ENCODE results near the gene PCTP.

The PCTP gene

GRCh38 chr17:55778389-55779118 lies 27.7 kb downstream of the PCTP start:
- no peak for DNase-seq (ENCODE audit: low read depth)
- TF ChIP-seq CTCF (IDR thresholded peaks at IDR 0.05; ENCODE audit: control insufficient read depth, insufficient read depth, low read depth, low read length, missing control alignments), result no peak
- H3K4me3 ChIP-seq (ENCODE audit: control insufficient read depth, low read depth, low read length), result no peak overlapping the region

- H3K4me3 ChIP-seq (ENCODE audit: control insufficient read depth, low read depth, low read length), result no peak overlapping the region
- DNase-seq (ENCODE audit: low read depth), result peak; percentile 13
- TF ChIP-seq CTCF (IDR thresholded peaks at IDR 0.05; ENCODE audit: control insufficient read depth, insufficient read depth, low read depth, low read length, missing control alignments), result no peak
Measured at GRCh38 chr17:55783684-55784245, 32.9 kb downstream of the PCTP start.

GRCh38 chr17:55784666-55785065 lies 33.8 kb downstream of the PCTP start:
- no peak for TF ChIP-seq CTCF (IDR thresholded peaks at IDR 0.05; ENCODE audit: control insufficient read depth, insufficient read depth, low read depth, low read length, missing control alignments)
- no peak for DNase-seq (ENCODE audit: low read depth)

GRCh38 chr17:55785181-55785580 lies 34.3 kb downstream of the PCTP start:
- TF ChIP-seq CTCF (IDR thresholded peaks at IDR 0.05; ENCODE audit: control insufficient read depth, insufficient read depth, low read depth, low read length, missing control alignments), result no peak
- no peak for DNase-seq (ENCODE audit: low read depth)
- no peak overlapping the region for H3K4me3 ChIP-seq (ENCODE audit: control insufficient read depth, low read depth, low read length)

More at GRCh38 chr17:55784666-55785065, 33.8 kb downstream of the PCTP start:
- H3K4me3 ChIP-seq (ENCODE audit: control insufficient read depth, low read depth, low read length), result no peak overlapping the region

GRCh38 chr17:55793272-55793671 lies 42.4 kb downstream of the PCTP start:
- no peak for TF ChIP-seq CTCF (IDR thresholded peaks at IDR 0.05; ENCODE audit: control insufficient read depth, insufficient read depth, low read depth, low read length, missing control alignments)
- no peak for DNase-seq (ENCODE audit: low read depth)
- no peak overlapping the region for H3K4me3 ChIP-seq (ENCODE audit: control insufficient read depth, low read depth, low read length)

GRCh38 chr17:55794725-55795482 lies 44.1 kb downstream of the PCTP start:
- DNase-seq (ENCODE audit: low read depth), result no peak
- H3K4me3 ChIP-seq (ENCODE audit: control insufficient read depth, low read depth, low read length), result no peak overlapping the region
- no peak for TF ChIP-seq CTCF (IDR thresholded peaks at IDR 0.05; ENCODE audit: control insufficient read depth, insufficient read depth, low read depth, low read length, missing control alignments)

All from AG09309 (cell line).